BJ (cell line): ENCODE data around the gene RAB20. TPM values are rescaled to one million over a fixed set of nuclear protein-coding genes. Genes with fewer than 3 reads are reported as not detected.

Source experiments
- CTCF ChIA-PET: fragments of 350-600 bp; formaldehyde crosslinking; extraction: SDS; loops from one replicate; lab custom pipeline; 2021; ENCODE audit warnings: antibody characterized with exemption, inconsistent platforms; lab: Yijun Ruan, JAX
- POLR2A ChIA-PET: fragments of 300-600 bp; sonication (Branson Sonifier 250); formaldehyde crosslinking; extraction: SDS; loops from one replicate; lab custom pipeline; 2021; ENCODE audit warnings: antibody characterized with exemption; lab: Charles Lee
- DNase-seq: peaks from one replicate; pipeline ENCODE4 v3.0.0-alpha.2; 2011; ENCODE audit warnings: low read depth
- H3K27me3 ChIP-seq: 2 replicates; pipeline ENCODE4 v1.6.0; 2011; ENCODE audit warnings: low read length; ENCODE audit not compliant: control insufficient read depth, insufficient read depth
- H3K36me3 ChIP-seq: 2 replicates; pipeline ENCODE4 v1.5.1; 2011; ENCODE audit warnings: low read length; ENCODE audit not compliant: control insufficient read depth, insufficient read depth
- H3K4me3 ChIP-seq: 2 replicates; pipeline ENCODE4 v1.5.1; 2011; ENCODE audit warnings: low read depth, mild to moderate bottlenecking, control low read depth, low read length
- polyA plus RNA-seq: library from polyadenylated mRNA; depleted of rRNA; stranded (reverse); fragments of >200 nt; gene quantifications from 2 replicates; pipeline ENCODE4 v1.2.3, GENCODE V29; 2011
- TF ChIP-seq, protein P1 (sequence below): IDR thresholded peaks from 2 replicates; pipeline ENCODE4 v1.5.1; 2011; ENCODE audit warnings: low read depth, mild to moderate bottlenecking, control low read depth, inconsistent platforms, low read length, moderate library complexity; ENCODE audit not compliant: insufficient read depth

RAB20 gene
- polyA plus RNA-seq, 1 experiment: 4.9 TPM

DNA sequence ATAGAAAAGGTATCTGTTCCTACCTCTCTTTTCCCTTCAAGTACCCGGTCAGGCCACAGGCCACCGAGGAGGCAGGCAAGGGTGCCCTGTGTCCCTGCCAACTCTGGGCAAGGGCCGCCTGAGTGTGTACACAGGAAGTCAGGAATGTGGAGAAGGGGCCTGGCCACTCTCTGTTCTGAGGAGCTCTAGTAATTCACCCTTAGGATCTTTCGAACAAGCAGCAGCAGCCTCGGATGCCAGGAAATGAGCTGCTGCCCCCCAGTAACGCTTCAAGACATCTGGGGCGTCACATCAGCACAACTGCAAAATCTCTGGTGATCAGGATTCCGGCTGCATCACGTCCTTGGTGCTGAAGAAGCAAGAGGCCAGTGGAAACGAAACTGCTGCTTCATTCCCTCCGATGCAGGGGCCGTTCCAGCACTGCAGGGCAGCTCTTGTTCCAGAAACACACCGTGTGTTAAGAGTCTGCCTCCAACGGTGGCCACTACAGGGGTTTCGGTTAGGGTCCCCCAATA, 2.0 kb downstream of the RAB20 start:
- peak overlapping the region; percentile 18; the same call in 1 of the 2 replicates for H3K4me3 ChIP-seq
- peaks cover 2% of the 10 kb centered on the region; the same call in 1 of the 2 replicates for H3K36me3 ChIP-seq
- TF ChIP-seq, protein P1, sequence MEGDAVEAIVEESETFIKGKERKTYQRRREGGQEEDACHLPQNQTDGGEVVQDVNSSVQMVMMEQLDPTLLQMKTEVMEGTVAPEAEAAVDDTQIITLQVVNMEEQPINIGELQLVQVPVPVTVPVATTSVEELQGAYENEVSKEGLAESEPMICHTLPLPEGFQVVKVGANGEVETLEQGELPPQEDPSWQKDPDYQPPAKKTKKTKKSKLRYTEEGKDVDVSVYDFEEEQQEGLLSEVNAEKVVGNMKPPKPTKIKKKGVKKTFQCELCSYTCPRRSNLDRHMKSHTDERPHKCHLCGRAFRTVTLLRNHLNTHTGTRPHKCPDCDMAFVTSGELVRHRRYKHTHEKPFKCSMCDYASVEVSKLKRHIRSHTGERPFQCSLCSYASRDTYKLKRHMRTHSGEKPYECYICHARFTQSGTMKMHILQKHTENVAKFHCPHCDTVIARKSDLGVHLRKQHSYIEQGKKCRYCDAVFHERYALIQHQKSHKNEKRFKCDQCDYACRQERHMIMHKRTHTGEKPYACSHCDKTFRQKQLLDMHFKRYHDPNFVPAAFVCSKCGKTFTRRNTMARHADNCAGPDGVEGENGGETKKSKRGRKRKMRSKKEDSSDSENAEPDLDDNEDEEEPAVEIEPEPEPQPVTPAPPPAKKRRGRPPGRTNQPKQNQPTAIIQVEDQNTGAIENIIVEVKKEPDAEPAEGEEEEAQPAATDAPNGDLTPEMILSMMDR: no peak
- CTCF ChIA-PET: interaction anchor here (0.6 to 1.7 kb wide), 2 partner anchors 338 to 1883 kb away, joined by 3 to 5 read pairs; no protein-coding TSS in a partner anchor
- H3K27me3 ChIP-seq: peaks cover 3% of the 10 kb centered on the region; the same call in 1 of the 2 replicates
- POLR2A ChIA-PET: no interaction called here
- DNase-seq: no peak

DNA sequence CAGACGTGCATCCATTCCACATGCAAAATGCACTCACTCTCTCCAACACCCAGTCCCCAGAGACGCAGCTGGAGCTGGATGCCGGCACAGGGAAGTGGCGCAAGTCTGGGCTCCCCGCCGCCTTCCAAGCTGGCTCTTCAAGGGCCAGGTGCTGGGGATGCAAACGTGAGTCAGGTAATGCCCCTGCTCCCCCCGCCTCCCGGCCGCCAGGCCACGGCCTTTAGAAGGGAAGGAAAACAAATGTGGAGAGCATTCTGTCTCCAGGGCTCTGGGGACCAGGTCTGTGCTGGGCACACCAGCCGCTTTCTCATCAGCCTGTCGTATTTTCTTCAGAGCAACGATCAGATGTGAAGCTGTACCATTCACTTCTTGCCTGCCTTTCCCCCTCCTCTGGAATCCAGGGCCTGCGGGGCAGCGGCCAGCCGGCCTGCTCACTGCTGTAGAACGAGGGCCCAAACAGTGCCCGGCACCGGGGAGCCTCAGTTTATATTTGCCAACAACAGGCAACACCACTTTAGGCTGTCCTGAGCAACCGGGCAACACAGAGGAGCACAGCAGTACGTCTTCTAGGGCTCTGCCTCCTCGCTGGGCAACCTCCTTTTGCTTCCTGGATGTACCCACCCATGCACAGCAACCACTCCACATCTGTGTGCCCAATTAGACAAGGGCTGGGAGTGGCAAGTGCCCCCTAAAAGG, 3.8 kb downstream of the RAB20 start:
- peaks cover 2% of the 10 kb centered on the region; the same call in 1 of the 2 replicates for H3K36me3 ChIP-seq
- TF ChIP-seq, protein P1: no peak
- no peaks in the 10 kb centered on the region for H3K27me3 ChIP-seq
- CTCF ChIA-PET: interaction anchor here (0.6 kb wide), 1 partner anchor 19 kb away, joined by 3 read pairs; no protein-coding TSS in a partner anchor
- H3K4me3 ChIP-seq: no peak overlapping the region
- POLR2A ChIA-PET: no interaction called here
- DNase-seq: no peak

DNA sequence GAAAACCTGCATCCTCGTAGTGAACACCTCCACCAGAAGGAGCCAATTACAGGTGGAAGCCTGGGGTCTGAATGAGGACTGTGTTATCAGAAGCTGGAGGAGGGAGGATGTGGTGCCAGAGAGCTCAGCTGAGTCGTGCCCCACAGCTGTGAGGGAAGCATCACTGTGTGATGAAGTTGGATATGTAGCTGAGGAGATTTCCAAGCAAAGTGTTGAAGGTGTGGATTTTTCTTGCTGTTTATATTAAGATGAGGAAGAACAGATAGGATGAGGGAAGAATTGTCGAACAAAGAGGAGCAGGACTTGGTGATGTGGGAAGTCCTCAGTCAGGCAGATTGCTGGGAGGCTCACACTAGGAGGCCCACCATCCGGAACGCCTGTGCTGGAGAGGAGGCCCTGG, 4.4 kb downstream of the RAB20 start:
- no peaks in the 10 kb centered on the region for H3K27me3 ChIP-seq
- H3K4me3 ChIP-seq: no peak overlapping the region
- TF ChIP-seq, protein P1: no peak
- CTCF ChIA-PET: no interaction called here
- no peak for DNase-seq
- H3K36me3 ChIP-seq: peaks cover 2% of the 10 kb centered on the region; the same call in 1 of the 2 replicates
- POLR2A ChIA-PET: no interaction called here

DNA sequence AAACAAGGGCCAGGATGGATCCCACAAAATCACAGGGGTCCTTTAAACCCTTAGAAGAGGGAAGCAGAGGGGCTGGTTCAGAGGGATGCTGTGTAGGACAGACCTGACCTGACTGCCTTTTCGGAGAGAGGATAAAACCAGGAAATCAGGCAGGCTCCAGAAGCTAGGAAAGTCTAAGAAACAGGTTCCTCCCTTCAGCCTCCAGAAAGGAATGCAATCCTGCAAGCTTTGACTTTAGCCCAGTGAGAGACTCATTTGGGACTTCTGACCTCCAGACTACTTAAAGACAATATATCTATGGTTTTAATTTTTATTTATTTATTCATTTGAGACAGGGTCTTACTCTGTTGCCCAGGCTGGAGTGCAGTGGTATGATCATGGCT, 5.3 kb downstream of the RAB20 start:
- Histone ChIP-seq H3K36me3 (peaks cover 2% of the 10 kb centered on the region; the same call in 1 of the 2 replicates), H3K27me3 (no peaks in the 10 kb centered on the region), H3K4me3 (no peak overlapping the region)
- POLR2A ChIA-PET: no interaction called here
- DNase-seq: no peak
- TF ChIP-seq, protein P1: no peak
- CTCF ChIA-PET: no interaction called here

DNA sequence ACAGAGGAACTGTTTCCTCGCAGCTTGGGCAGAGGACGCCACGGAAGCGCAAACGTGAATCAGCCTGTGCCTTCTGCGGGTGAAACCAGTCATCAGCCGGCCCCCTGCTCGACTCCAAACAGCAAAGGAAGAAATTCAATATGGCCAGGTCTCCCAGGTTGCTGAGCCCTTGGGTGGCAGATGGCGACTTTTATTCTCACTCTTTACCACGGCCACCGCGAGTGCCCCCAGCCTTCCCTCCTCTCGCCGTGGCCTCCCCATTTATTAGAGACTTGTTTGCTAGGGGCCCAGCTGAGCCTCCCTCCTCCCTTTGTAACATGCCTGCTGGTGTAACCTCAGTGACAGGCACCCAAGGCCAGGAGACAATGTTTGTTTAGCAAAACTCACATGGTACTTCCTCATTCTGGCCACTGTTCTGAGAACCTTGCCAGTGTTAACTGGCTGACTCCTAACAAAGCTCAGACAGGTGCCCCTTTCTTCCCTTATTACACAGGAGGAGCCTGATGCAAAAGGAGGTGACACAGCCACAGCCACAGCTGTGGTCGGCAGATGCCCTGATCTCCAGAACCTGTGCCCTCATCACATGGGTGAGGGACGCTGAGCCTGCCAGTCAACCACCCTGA, 5.8 kb downstream of the RAB20 start:
- H3K36me3 ChIP-seq: peaks cover 2% of the 10 kb centered on the region; the same call in 1 of the 2 replicates
- no peaks in the 10 kb centered on the region for H3K27me3 ChIP-seq
- TF ChIP-seq, protein P1: no peak
- no peak overlapping the region for H3K4me3 ChIP-seq
- no peak for DNase-seq
- ChIA-PET POLR2A (no interaction called here), CTCF (no interaction called here)
